Measurements from ENCODE around the gene ARHGEF4.

- TF ChIP-seq EZH2 (optimal IDR thresholded peaks at IDR 0.05; ENCODE audit: low read depth, low read length): no peak
- no peak for TF ChIP-seq CTCF (IDR thresholded peaks at IDR 0.05; ENCODE audit: low read length)
These were observed 45.5 kb downstream of the ARHGEF4 start for GRCh38 chr2:130882111-130882690.
